HG03108 (cell line): ENCODE data around the gene KIF1C.
"Not testable (repeated sequence)": the region's sequence is repeated elsewhere in the genome, so short reads cannot be mapped to it uniquely, and the experiment has no call there.

Source experiments
- ATAC-seq: cut with Tn5 transposase; IDR thresholded peaks from one replicate; pipeline ENCODE4 v1.9.1; 2021; ENCODE audit warnings: moderate library complexity; ENCODE audit not compliant: unreplicated experiment

KIF1C gene

GRCh38 chr17:5042157-5043022, 44.6 kb downstream of the KIF1C start:
- ATAC-seq, result no peak

DNA sequence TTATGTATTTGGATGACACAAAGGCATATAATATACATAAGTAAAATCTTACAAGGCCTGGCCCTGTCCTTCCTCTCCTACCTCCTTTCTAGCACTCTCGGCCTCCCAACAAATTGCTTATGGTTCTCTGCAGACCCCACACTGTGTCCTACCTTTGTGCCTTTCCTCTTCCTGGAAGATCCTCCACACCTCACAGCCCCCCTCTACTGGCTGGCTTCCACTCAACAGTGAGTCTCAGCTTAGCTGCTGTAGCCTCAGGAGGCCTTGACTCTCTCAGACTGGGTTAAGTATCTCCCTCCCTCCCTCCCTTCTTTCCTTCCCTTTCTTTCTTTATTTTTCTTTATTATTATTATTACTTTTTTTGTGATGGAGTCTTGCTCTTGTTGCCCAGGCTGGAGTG, 45.8 kb downstream of the KIF1C start:
- no peak for ATAC-seq

DNA sequence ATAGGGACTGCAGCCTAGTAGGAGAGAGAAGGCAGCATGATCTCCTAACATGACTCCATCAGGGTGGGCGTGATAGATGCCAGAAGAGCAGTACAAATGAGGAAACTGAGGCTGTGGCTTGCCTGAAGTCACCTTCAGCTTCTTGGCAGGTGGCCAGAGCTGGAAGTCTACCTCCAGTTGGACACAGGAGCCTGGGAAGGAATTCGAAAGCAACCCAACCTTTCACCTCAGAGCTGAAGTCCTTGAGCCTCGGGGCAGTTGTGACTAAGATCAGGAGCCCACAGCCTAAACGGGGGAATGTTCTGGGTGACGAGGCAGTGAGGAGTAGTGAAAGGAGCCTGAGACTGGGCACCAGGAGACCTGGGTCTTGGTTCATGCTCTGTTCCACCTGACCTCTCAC, 46.9 kb downstream of the KIF1C start:
- ATAC-seq, result no peak

GRCh38 chr17:5045496-5045895, 47.7 kb downstream of the KIF1C start:
- no peak for ATAC-seq

- no peak for ATAC-seq
Measured at GRCh38 chr17:5047446-5047845, 49.7 kb downstream of the KIF1C start.

- no peak for ATAC-seq
Measured at GRCh38 chr17:5049314-5049841, 51.6 kb downstream of the KIF1C start.

- no peak for ATAC-seq
Measured at GRCh38 chr17:5050278-5050677, 52.5 kb downstream of the KIF1C start.

DNA sequence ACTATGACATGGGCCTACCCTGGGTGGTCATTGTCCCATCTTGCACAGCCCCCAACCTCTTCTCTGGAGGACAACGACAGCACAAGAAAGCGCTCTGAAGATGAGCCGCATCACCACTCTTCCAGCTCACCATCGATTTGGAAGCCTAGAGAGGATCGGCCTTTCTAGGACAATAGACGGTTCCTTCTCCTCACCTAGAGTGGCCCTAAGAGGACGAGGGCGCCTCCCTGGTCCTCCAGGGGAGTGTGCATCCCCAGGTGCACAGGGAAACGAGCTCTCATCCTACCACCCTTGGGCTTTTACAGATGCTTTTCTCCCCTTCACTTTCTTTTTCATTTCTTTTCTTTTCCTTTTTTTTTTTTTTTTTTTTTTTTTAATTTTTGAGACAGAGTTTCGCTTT, 57.8 kb downstream of the KIF1C start:
- ATAC-seq, result no peak

DNA sequence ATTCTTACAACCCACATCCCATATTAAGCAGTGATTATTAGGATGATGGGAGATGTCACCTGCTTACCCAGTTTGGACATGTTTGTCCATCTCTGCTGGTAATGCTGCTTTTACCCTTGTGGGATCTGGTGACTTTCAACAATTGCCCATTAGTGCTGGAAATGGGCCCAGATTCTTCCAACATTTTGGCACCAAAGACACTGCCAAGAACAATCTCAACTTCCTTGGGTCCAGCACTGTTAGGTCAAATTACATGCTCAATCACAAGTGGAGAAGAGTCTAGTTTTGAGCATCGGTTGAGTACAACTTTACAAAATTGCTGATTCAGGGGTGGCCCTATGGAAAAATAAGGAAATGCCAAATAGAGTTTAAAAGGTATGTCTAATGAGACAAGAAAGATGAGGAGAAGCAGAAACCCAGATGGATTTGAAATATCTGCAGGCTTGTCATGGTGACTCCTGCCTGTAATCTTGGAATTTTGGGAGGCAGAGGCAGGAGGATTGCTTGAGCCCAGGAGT, 67.5 kb downstream of the KIF1C start:
- no peak for ATAC-seq

- no peak for ATAC-seq
Measured at GRCh38 chr17:5068236-5068635, 70.5 kb downstream of the KIF1C start.

- ATAC-seq, result no peak
Measured at GRCh38 chr17:5069724-5070123, 72.0 kb downstream of the KIF1C start.

GRCh38 chr17:5075472-5075871, 77.7 kb downstream of the KIF1C start:
- not testable (repeated sequence) for ATAC-seq

- ATAC-seq, result not testable (repeated sequence)
Measured at GRCh38 chr17:5077275-5077674, 79.5 kb downstream of the KIF1C start.

GRCh38 chr17:5077781-5078105, 80.0 kb downstream of the KIF1C start:
- ATAC-seq, result no peak
